K562 (cell line): ENCODE data around the gene HBEGF. TPM values are rescaled to one million over a fixed set of nuclear protein-coding genes. Genes with fewer than 3 reads are reported as not detected.

ENCODE experiments used
- ETS2 ChIP-seq: IDR thresholded peaks from 2 replicates; pipeline ENCODE4 v1.6.1; 2016; ENCODE audit warnings: borderline replicate concordance, missing genetic modification characterization, mild to moderate bottlenecking, moderate library complexity, missing compliant biosample characterization; ENCODE audit not compliant: poor library complexity, severe bottlenecking
- GABPA ChIP-seq: fragments of 200-800 bp; sonication (Bioruptor generic); conservative IDR thresholded peaks from 2 replicates; pipeline ENCODE4 v1.6.1; 2016; ENCODE audit warnings: low read depth, missing genetic modification characterization, missing compliant biosample characterization
- MYC ChIP-seq, 2 experiments: fragments of 250-450 bp in 1 of 2; sonication (Bioruptor Pico) in 1 of 2; IDR thresholded peaks; 2 replicates each; pipeline versions ENCODE4 v1.5.1 to v1.6.1; 2012 to 2021; ENCODE audit warnings: low read depth in 2 of 2, borderline replicate concordance in 1 of 2, improper control_type of control experiment in 1 of 2, low read length in 1 of 2, mild to moderate bottlenecking in 1 of 2, moderate library complexity in 1 of 2
- SAP30 ChIP-seq: fragments of 200-600 bp; sonication (generic); IDR thresholded peaks from 2 replicates; pipeline ENCODE4 v1.6.1; 2012; ENCODE audit warnings: borderline replicate concordance, low read depth, mild to moderate bottlenecking, moderate library complexity, low read length, control low read depth, inconsistent platforms; ENCODE audit not compliant: insufficient read depth, poor library complexity, severe bottlenecking
- TAF15 ChIP-seq: fragments of 200-400 bp; formaldehyde crosslinking; IDR thresholded peaks from 2 replicates; pipeline ENCODE4 v1.6.1; 2017; ENCODE audit warnings: mild to moderate bottlenecking, low read depth, low read length, moderate library complexity
- TFAM ChIP-seq: fragments of 250-450 bp; sonication (Bioruptor Pico); conservative IDR thresholded peaks from 2 replicates; pipeline ENCODE4 v1.5.0; 2021; ENCODE audit warnings: mild to moderate bottlenecking, moderate library complexity
- ZNF311 ChIP-seq: fragments of 250-450 bp; sonication (Bioruptor Pico); IDR thresholded peaks from 2 replicates; pipeline ENCODE4 v1.4.0; 2020; ENCODE audit warnings: mild to moderate bottlenecking, moderate library complexity
- ZNF408 ChIP-seq: fragments of 250-450 bp; sonication (Bioruptor Pico); IDR thresholded peaks from 2 replicates; pipeline ENCODE4 v1.4.0; 2020; ENCODE audit warnings: low read depth, mild to moderate bottlenecking, moderate library complexity
- ZNF551 ChIP-seq: fragments of 250-450 bp; sonication (Bioruptor Pico); IDR thresholded peaks from 2 replicates; pipeline ENCODE4 v1.5.0; 2021; ENCODE audit warnings: mild to moderate bottlenecking, moderate library complexity
- ZNF668 ChIP-seq: fragments of 250-450 bp; sonication (Bioruptor Pico); IDR thresholded peaks from 2 replicates; pipeline ENCODE4 v1.8.0; 2022; ENCODE audit warnings: mild to moderate bottlenecking, inconsistent platforms
- polyA plus RNA-seq, 8 experiments: library from polyadenylated mRNA; depleted of rRNA in 4 of 8; stranded (reverse) in 5 of 8; unstranded in 3 of 8; fragments of >200 nt; fragmentation: Nextera tagmentation in 2 of 8; fragmentation: Illumina TruSeq in 1 of 8; extraction: Ambion mirVana in 2 of 8; extraction: Trizol in 1 of 8; gene quantifications; 2 replicates each; pipeline versions ENCODE4 v1.2.1 to v1.2.3, GENCODE V29; 2011 to 2014; ENCODE audit warnings: inconsistent platforms in 1 of 8, missing spikeins in 1 of 8
- total RNA-seq, 7 experiments: library from RNA; depleted of rRNA in 6 of 7; stranded (reverse); fragments of >200 nt in 6 of 7; fragmentation: Illumina TruSeq in 2 of 7; extraction: Trizol in 2 of 7; gene quantifications; 2 replicates each; pipeline versions ENCODE4 v1.2.1 to v1.2.3, GENCODE V29; 2011 to 2021; ENCODE audit warnings: low replicate concordance in 1 of 7
- TF ChIP-seq, protein P1 (sequence below): fragments of 250-450 bp; sonication (Bioruptor Pico); IDR thresholded peaks from 2 replicates; pipeline ENCODE4 v1.5.0; 2020; ENCODE audit warnings: mild to moderate bottlenecking, borderline replicate concordance
- TF ChIP-seq, protein P2 (sequence below), 2 experiments: fragments of 200-800 bp in 1 of 2; sonication (Bioruptor generic) in 1 of 2; sonication (generic) in 1 of 2; formaldehyde crosslinking in 1 of 2; IDR thresholded peaks in 1 of 2; conservative IDR thresholded peaks in 1 of 2; 2 replicates each; pipeline versions ENCODE4 v1.5.0 to v1.6.1; 2016 to 2020; ENCODE audit warnings: missing compliant biosample characterization in 1 of 2, missing genetic modification characterization in 1 of 2, missing genetic modification reagents in 1 of 2
- TF ChIP-seq, protein P3 (sequence below): fragments of 450-650 bp; formaldehyde crosslinking; IDR thresholded peaks from 2 replicates; pipeline ENCODE4 v1.4.0; 2020; ENCODE audit warnings: mild to moderate bottlenecking, moderate library complexity
- TF ChIP-seq, protein P4 (sequence below): sonication (generic); formaldehyde crosslinking; IDR thresholded peaks from 2 replicates; pipeline ENCODE4 v1.8.0; 2022; ENCODE audit warnings: mild to moderate bottlenecking, missing genetic modification reagents
- TF ChIP-seq, protein P5 (sequence below): sonication (generic); formaldehyde crosslinking; IDR thresholded peaks from 2 replicates; pipeline ENCODE4 v1.8.0; 2022; ENCODE audit warnings: missing genetic modification reagents, mild to moderate bottlenecking, moderate library complexity, borderline replicate concordance
- TF ChIP-seq, protein P6 (sequence below): fragments of 250-450 bp; sonication (Bioruptor Pico); IDR thresholded peaks from 2 replicates; pipeline ENCODE4 v1.8.0; 2022; ENCODE audit warnings: inconsistent platforms, mild to moderate bottlenecking, moderate library complexity, borderline replicate concordance
- TF ChIP-seq, protein P7 (sequence below): sonication (generic); formaldehyde crosslinking; IDR thresholded peaks from 2 replicates; pipeline ENCODE4 v1.9.0; 2022; ENCODE audit warnings: mild to moderate bottlenecking, missing genetic modification reagents

Gene HBEGF
- total and polyA plus RNA-seq, 9 of the 15 experiments (the other 6 are each of a cell fraction or from before 2014, with no cell fraction given), result 0.11 to 1.1 (median 0.60) TPM

DNA sequence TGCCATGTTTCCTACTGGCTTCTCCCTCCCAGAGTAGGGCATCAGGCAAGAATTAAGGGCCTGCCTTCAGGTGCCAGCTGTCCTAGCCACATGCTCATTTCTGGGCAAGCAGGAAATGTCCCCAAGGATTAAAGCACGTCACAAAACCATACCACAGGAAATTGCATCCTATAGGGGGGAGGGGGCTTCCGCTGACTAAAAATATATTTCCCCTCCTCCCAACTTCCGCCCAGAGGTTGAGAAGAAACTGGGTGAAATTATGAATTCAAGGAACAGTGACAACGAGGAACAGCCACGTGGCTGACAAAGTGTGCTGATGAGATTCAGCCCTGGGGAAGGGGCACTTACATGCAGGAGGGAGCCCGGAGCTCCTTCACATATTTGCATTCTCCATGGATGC is 4.1 kb downstream of the HBEGF start (continued):
- TF ChIP-seq, protein P1, sequence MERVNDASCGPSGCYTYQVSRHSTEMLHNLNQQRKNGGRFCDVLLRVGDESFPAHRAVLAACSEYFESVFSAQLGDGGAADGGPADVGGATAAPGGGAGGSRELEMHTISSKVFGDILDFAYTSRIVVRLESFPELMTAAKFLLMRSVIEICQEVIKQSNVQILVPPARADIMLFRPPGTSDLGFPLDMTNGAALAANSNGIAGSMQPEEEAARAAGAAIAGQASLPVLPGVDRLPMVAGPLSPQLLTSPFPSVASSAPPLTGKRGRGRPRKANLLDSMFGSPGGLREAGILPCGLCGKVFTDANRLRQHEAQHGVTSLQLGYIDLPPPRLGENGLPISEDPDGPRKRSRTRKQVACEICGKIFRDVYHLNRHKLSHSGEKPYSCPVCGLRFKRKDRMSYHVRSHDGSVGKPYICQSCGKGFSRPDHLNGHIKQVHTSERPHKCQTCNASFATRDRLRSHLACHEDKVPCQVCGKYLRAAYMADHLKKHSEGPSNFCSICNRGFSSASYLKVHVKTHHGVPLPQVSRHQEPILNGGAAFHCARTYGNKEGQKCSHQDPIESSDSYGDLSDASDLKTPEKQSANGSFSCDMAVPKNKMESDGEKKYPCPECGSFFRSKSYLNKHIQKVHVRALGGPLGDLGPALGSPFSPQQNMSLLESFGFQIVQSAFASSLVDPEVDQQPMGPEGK (CRISPR knock-in tag), result no peak
- no peak for TF ChIP-seq TAF15
- TF ChIP-seq, protein P2, sequence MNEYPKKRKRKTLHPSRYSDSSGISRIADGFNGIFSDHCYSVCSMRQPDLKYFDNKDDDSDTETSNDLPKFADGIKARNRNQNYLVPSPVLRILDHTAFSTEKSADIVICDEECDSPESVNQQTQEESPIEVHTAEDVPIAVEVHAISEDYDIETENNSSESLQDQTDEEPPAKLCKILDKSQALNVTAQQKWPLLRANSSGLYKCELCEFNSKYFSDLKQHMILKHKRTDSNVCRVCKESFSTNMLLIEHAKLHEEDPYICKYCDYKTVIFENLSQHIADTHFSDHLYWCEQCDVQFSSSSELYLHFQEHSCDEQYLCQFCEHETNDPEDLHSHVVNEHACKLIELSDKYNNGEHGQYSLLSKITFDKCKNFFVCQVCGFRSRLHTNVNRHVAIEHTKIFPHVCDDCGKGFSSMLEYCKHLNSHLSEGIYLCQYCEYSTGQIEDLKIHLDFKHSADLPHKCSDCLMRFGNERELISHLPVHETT (CRISPR knock-in tag; conservative IDR thresholded peaks at IDR 0.05 in 1 of 2, IDR thresholded peaks at IDR 0.05 in 1 of 2), result no peak
- TF ChIP-seq MYC (IDR thresholded peaks at IDR 0.05; ENCODE audit: low read depth, low read length), result 0 out of 2 replicates have a peak, but pooled peaks have one; percentile 16
- no peak for TF ChIP-seq MYC (CRISPR knock-in tag; IDR thresholded peaks at IDR 0.05; ENCODE audit: borderline replicate concordance, low read depth)
- TF ChIP-seq, protein P3, sequence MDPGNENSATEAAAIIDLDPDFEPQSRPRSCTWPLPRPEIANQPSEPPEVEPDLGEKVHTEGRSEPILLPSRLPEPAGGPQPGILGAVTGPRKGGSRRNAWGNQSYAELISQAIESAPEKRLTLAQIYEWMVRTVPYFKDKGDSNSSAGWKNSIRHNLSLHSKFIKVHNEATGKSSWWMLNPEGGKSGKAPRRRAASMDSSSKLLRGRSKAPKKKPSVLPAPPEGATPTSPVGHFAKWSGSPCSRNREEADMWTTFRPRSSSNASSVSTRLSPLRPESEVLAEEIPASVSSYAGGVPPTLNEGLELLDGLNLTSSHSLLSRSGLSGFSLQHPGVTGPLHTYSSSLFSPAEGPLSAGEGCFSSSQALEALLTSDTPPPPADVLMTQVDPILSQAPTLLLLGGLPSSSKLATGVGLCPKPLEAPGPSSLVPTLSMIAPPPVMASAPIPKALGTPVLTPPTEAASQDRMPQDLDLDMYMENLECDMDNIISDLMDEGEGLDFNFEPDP (CRISPR knock-in tag), result no peak
- TF ChIP-seq, protein P4, sequence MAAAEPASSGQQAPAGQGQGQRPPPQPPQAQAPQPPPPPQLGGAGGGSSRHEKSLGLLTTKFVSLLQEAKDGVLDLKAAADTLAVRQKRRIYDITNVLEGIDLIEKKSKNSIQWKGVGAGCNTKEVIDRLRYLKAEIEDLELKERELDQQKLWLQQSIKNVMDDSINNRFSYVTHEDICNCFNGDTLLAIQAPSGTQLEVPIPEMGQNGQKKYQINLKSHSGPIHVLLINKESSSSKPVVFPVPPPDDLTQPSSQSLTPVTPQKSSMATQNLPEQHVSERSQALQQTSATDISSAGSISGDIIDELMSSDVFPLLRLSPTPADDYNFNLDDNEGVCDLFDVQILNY (CRISPR knock-in tag), result no peak
- TF ChIP-seq, protein P5, sequence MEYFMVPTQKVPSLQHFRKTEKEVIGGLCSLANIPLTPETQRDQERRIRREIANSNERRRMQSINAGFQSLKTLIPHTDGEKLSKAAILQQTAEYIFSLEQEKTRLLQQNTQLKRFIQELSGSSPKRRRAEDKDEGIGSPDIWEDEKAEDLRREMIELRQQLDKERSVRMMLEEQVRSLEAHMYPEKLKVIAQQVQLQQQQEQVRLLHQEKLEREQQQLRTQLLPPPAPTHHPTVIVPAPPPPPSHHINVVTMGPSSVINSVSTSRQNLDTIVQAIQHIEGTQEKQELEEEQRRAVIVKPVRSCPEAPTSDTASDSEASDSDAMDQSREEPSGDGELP (CRISPR knock-in tag), result no peak
- TF ChIP-seq ZNF551 (CRISPR knock-in tag), result no peak
- no peak for TF ChIP-seq ZNF668
- TF ChIP-seq TFAM, result no peak
- no peak for TF ChIP-seq ETS2 (tag)
- no peak for TF ChIP-seq ZNF408 (CRISPR knock-in tag)
- TF ChIP-seq, protein P6, sequence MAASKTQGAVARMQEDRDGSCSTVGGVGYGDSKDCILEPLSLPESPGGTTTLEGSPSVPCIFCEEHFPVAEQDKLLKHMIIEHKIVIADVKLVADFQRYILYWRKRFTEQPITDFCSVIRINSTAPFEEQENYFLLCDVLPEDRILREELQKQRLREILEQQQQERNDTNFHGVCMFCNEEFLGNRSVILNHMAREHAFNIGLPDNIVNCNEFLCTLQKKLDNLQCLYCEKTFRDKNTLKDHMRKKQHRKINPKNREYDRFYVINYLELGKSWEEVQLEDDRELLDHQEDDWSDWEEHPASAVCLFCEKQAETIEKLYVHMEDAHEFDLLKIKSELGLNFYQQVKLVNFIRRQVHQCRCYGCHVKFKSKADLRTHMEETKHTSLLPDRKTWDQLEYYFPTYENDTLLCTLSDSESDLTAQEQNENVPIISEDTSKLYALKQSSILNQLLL (CRISPR knock-in tag), result no peak
- peak; percentile 82 for TF ChIP-seq GABPA (tag)
- TF ChIP-seq SAP30, result no peak
- TF ChIP-seq, protein P7, sequence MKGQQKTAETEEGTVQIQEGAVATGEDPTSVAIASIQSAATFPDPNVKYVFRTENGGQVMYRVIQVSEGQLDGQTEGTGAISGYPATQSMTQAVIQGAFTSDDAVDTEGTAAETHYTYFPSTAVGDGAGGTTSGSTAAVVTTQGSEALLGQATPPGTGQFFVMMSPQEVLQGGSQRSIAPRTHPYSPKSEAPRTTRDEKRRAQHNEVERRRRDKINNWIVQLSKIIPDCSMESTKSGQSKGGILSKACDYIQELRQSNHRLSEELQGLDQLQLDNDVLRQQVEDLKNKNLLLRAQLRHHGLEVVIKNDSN (CRISPR knock-in tag), result no peak
- TF ChIP-seq ZNF311 (CRISPR knock-in tag), result no peak
